ENCODE data around the gene PYY.
"Not testable (repeated sequence)": the region's sequence is repeated elsewhere in the genome, so short reads cannot be mapped to it uniquely, and the experiment has no call there.

Gene PYY

GRCh38 chr17:43953746-43954145 lies at the start of gene PYY:
PYY (minus strand) TSS chr17:43953940; CDS start chr17:43953483, 457 bp downstream.
- no peak for DNase-seq (ENCODE audit: low read depth, low spot score)

- no peak for DNase-seq (ENCODE audit: low read depth, low spot score)
Observed at GRCh38 chr17:44002141-44002848, 48.6 kb upstream of the PYY start.

DNA sequence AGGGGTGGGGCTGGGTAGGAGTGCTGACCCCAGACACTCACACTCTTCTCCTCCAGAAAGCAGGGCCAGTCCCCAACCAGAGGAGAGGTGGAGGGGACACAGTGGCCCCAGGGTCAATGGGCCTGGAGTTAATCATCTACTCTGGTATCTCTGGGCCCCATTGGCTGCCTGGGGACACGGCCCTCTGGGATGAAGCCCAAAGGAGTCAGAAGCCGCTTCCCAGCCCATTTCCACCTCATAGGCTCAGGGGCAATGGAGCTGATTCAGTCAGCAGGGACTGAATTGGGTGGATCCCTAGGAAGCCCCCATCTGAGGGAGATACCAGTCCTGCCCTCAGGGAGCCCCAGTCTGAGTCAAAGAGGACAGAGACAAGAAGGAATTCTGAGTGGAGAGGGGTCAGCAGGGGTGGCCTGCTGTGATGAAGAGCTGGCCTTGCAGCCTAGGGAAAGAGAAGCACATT lies 47.8 kb upstream of the PYY start:
- DNase-seq (ENCODE audit: low read depth, low spot score): no peak

DNA sequence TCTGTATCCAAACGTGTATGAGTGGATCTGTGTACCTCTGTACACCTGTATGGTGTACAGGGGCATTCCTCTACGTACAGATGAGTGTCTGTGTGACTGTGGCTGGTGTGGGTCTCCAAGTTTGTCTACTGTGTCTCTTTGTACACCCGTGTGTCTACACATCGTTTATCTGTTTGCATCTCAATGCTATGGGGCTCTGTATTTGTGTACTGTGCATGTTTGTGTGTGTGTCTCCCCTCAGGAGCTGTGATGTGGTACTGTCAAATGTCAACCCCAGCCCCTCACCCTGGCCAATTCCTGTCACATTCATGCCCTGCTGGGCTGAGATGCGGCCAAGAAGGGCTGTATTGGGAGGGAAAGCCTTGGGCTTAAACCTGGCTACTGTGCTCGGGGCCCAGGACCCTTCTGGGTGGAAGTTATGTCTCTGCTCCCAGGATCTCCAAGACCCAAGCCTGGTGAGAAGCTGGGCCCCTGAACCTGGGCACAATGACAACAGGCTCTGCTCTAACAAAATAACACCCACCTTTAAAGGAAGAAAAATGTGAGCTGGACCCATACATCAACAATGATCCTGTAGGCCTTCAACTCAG lies 47.2 kb upstream of the PYY start:
- DNase-seq (ENCODE audit: low read depth, low spot score): no peak

DNA sequence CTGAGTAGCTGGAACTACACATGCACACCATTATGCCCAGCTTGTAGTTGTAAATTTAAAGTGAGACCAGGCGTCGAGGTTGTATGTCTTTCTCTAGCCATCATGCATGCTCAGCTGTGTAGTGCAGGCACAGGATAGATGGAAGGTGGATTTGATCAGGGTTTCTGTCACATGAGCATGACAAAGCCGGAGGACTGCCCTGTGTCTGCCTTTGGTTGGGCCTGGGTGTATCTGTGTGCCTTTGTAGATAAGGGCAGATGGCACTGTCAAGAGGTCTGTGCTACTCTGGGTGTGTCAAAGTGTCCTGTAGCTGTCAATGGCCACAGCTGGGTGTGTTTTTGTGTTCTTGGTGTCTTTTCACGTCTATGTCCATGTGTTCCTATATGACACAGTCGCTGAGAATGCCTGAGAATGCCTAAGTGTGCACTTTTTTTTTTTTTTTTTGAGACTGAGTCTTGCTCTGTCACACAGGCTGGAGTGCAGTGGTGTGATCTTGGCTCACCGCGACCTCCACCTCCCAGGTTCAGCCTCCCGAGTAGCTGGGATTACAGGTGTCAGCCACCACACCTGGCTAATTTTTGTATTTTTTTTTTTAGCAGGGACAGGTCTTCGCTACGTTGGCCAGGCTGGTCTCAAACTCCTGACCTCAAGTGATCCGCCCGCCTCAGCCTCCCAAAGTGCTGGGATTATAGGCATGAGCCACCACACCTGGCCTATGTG lies 46.6 kb upstream of the PYY start:
- no peak for DNase-seq (ENCODE audit: low read depth, low spot score)

- no peak for DNase-seq (ENCODE audit: low read depth, low spot score)
Observed at GRCh38 chr17:43999024-43999423, 45.3 kb upstream of the PYY start.

DNA sequence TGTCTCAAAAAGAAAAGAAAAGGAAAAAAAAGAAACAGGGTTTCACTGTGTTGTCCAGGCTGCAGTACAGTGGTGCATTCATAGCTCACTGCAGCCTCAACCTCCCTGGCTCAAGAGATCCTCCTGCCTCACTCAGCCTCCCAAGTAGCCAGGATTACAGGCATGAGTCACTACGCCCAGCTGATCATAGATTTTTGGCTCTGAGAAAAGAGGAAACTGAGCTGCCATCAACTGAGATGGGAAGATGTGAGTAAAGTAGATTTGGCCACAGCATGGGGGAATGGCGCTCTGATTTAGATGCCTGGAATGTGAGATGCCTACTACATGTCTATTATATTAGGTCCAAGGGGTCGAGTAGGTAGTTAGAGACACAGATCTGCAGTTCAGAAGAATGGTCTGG lies 44.8 kb upstream of the PYY start:
- DNase-seq (ENCODE audit: low read depth, low spot score): no peak

- DNase-seq (ENCODE audit: low read depth, low spot score): not testable (repeated sequence)
Observed at GRCh38 chr17:43997180-43997579, 43.4 kb upstream of the PYY start.

DNA sequence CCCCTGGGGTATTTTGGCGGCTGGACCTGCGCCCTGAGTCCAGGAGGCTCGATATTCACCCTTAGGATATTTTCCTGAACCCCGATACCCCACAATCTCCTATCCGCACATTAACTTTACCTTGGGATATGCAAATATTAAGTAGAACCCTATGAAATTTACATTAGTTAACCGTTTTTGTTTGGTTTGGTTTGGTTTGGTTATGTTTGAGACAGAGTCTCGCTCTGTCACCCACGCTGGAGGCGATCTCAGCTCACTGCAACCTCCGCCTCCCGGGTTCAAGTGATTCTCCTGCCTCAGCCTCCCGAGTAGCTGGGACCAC lies 41.4 kb upstream of the PYY start:
- DNase-seq (ENCODE audit: low read depth, low spot score): no peak

DNA sequence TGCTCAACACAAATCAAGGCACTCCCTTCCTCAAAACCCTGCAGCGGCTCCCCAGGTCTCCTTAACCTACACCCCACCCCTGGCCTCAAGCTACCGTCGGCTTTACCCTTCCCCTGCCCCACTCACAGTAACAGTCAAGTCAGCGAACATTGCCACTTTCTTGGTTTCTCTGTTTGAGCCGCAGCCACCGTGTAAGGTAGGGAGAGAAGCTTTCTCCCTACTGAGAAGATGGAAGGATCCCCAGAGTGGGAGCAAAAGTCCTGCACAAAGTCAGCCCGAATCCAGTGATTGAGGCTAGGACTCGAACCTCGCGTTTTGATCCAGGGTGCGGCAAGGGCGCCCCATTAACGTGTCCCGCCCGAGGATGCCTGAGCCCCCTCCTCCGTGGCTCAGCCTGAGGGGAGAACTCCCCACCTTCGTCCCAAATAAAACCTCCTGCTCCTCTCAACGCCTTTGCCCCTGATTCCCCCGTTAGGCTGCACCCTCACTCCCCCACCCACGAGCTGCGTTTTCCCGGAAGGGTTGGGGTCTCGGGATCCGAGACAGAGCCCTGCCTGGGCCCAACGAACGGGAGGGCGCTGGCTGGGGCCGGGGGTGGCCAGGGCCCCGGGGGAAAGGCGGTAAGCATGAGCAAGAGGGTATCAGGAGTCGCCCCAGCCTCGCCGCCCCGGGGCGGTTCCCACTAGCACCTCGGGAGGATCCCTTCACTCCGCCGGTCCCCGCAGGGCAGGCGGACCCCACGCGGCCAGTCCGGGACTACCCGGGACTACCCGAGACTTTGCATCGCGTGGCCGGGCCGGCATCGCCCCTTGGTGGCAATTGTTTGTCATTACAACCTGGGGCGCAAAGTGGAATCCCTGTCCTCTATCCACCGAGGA lies 40.8 kb upstream of the PYY start:
- DNase-seq (ENCODE audit: low read depth, low spot score): peak; percentile 48

DNA sequence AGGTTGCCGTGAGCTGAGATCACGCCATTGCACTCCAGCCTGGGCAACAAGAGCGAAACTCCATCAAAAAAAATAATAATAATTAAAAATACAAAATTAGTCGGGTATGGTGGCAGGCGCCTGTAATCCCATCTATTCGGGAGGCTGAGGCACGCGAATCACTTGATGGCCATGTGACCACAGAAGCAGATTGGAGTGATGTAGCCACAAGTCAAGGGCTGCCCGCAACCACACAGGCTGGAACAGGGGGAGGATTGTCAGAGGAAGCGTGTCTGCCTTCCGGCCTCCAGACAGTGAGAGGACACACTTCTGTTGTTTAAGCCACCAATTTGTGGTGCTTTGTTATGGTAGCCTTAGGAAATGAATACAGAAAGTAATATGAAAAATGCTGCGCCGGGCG lies 38.9 kb upstream of the PYY start:
- no peak for DNase-seq (ENCODE audit: low read depth, low spot score)

DNA sequence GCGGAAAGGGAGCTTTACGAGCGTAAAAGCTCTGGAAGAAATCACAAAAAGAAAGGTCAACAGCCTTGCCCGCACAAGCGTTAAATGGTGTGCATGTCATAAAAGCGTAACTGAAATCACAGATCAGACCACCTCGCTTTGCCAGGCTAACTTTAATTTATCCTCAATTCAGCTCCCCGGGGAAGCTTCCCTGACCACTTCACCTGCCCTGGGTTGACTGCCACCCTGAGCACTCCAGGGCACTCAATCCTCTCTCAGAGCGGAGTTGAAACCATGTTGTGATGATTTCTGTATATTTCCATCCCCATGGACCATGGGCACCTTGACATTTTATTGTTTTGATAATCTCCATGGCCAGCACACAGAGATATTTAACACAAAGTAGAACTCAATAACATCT lies 34.6 kb upstream of the PYY start:
- no peak for DNase-seq (ENCODE audit: low read depth, low spot score)

DNA sequence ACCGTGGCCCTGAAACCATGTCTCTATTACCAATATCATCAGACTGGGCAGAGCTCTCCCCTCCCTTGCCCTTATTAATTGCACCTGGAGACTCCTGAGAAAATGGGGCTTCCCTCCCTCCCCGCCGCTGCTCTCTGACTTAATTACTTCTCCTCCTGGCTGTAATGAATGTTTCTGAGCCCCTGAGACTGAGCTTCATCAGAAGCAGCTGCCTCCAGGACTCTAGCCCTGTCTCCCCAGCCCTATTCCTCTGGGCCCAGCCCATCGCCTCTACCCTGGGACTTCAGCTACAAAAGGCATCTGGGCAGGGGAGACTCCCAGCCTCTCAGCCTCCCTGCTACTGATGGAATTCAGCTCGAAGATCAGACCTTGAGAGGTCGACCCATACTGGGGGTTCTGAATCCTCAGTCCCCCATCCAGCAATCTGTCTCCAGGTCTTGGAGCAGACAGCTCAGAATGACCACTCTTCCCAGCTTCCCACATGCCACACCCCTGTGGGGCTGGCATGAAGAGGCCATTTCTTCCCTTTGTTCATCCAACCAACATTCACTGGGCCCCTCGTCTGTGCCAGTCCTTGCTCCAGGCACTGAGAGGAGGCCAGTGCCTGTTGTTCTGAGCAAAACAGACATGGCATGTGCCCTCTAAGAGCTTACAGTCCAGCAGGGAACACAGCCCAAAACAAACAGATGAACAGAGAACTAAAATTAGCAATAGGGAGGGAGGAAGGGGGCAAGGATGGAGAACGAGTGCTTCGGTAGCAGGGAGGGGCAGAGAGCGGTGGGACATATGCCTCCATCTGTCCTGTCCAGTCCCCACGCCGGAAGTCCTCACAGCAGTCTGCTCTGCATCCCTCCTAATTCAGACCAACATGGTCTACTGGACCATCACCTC lies 33.6 kb upstream of the PYY start:
- DNase-seq (ENCODE audit: low read depth, low spot score): no peak

DNA sequence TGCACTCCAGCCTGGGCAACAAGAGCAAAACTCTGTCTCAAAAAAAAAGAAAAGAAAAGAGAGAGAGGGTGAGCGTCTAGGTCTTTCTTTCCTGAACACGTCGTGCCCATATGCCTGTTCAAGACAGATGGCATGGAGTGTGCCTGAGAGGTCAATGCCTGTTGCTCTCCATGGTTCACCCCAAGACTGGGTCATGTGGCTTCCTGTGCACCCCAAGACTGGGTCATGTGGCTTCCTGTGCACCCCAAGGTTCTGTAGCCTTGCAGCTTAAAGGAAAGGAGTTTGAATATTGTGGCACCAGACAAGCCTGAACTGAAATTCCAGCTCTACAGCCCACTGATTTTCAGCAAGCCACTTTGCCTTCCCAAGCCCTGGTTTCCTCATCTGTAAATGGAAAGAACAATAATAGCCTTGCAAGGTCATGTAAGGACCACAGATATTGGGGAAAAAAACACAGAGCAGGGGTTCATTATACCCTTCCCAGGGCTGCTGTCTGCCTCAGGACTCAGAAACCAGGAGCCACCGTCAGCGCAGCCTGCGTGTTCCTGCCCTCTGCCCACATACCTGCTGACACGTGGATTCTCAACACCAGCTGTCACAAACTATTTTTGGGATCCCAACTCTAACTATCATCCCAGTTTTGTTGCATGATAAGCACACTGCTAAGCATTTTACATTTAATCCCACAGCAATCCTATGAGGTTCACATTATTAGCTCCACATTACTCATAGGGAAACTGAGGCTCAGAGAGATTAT lies 32.7 kb upstream of the PYY start:
- no peak for DNase-seq (ENCODE audit: low read depth, low spot score)

DNA sequence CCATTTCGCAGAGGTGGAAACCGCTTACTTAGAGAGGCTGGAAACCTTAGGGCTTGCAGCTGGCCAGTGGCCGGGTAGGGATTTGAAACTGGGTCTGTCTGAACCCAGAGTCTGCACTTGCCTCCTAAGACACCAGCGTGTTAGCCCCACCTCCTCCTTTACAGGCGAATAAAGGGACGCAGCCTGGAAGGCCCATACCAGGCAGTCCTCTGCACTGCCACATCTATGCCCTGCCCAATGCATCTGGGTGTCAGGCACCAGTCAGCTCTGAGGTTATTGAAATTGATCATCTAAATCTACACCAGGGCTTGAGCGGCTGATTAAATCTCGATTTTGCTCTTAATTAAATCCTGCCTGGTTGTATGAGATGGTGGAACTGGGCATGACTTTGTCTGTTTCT lies 30.8 kb upstream of the PYY start:
- no peak for DNase-seq (ENCODE audit: low read depth, low spot score)

GRCh38 chr17:43983515-43984411 lies 30.0 kb upstream of the PYY start:
- no peak for DNase-seq (ENCODE audit: low read depth, low spot score)

- no peak for DNase-seq (ENCODE audit: low read depth, low spot score)
Observed at GRCh38 chr17:43983196-43983514, 29.4 kb upstream of the PYY start.

DNA sequence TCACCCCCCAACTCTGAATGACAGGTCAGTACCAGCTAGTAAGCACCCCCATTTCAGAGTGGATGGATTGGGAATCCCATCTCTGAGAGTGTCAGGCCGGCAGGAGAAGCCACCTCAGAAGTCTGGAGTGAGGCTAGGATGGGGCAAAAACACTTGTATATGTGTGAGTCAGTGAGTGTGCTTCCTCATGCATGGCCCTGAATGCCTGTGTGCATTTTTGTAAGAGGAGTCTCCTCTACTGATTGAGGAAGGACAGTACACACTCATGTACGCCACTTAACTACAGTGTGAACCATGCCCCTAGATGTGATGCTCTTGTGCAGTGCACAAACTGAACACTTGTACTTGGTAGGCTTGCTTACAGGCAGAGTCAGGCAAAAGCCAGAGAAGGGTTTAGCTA lies 28.4 kb upstream of the PYY start:
- no peak for DNase-seq (ENCODE audit: low read depth, low spot score)

- DNase-seq (ENCODE audit: low read depth, low spot score): no peak
Observed at GRCh38 chr17:43979671-43980070, 25.9 kb upstream of the PYY start.

Measured in activated naive CD8-positive, alpha-beta T cell treated with anti-CD3 and anti-CD28 coated beads, Interleukin-2, amount 50 U/mL, for 16 hours (primary cell).